Esophagus squamous epithelium (tissue), 5 donors: ENCODE results near the gene TUBD1. TPM values are rescaled to one million over a fixed set of nuclear protein-coding genes. Genes with fewer than 3 reads are reported as not detected.
"Not testable (repeated sequence)": the region's sequence is repeated elsewhere in the genome, so short reads cannot be mapped to it uniquely, and the experiment has no call there.

Experiments used
- DNase-seq: peaks from one replicate; lab custom pipeline; 2025; lab: John Stamatoyannopoulos, UW
- H3K27ac ChIP-seq, 4 donors: fragments of 200-600 bp; sonication (generic); one replicate each; pipeline ENCODE4 v1.5.1; 2016 to 2019; ENCODE audit warnings: mild to moderate bottlenecking in 1 of 4
- H3K27me3 ChIP-seq, 4 donors: fragments of 200-600 bp; sonication (generic); 1 replicate in 3 of 4; 2 replicates in 1 of 4; pipeline versions ENCODE4 v1.5.1 to v1.6.0; 2017 to 2021; ENCODE audit warnings: antibody characterized with exemption in 1 of 4
- H3K36me3 ChIP-seq, 3 donors: fragments of 200-600 bp; sonication (generic); one replicate each; pipeline ENCODE4 v1.5.1; 2016 to 2019
- H3K4me1 ChIP-seq, 3 donors: fragments of 200-600 bp; sonication (generic); one replicate each; pipeline ENCODE4 v1.5.1; 2017 to 2019
- H3K4me3 ChIP-seq, 4 donors: fragments of 200-600 bp; sonication (generic); 1 replicate in 3 of 4; 2 replicates in 1 of 4; pipeline ENCODE4 v1.5.1; 2016 to 2019; ENCODE audit warnings: mild to moderate bottlenecking in 2 of 4, moderate library complexity in 1 of 4
- H3K9me3 ChIP-seq, 3 donors: fragments of 200-600 bp; sonication (generic); one replicate each; pipeline ENCODE4 v1.5.1; 2016 to 2019
- CTCF ChIP-seq, 6 experiments: fragments of 450-650 bp in 4 of 6; fragments of 200-600 bp in 2 of 6; sonication (generic) in 2 of 6; IDR thresholded peaks; one replicate each; pipeline ENCODE4 v1.5.1; 2016 to 2019; ENCODE audit warnings: antibody characterized with exemption in 6 of 6, mild to moderate bottlenecking in 4 of 6, moderate library complexity in 4 of 6
- POLR2A ChIP-seq, 4 donors: fragments of 450-650 bp; IDR thresholded peaks; one replicate each; pipeline ENCODE4 v1.6.1; 2017; ENCODE audit warnings: antibody characterized with exemption in 4 of 4, mild to moderate bottlenecking in 4 of 4, moderate library complexity in 3 of 4
- WGBS, 2 donors: methylation state at CpG; one replicate each; pipeline ENCODE4 v1.1.5; 2018; 5-methylcytosine and 5-hydroxymethylcytosine counted together
- intact Hi-C: fragments of 100-400 bp; cut with DNase I; formaldehyde crosslinking; loops from one replicate; pipeline ENCODE4 v1.15.0; 2022
- total RNA-seq, 4 donors: library from RNA; depleted of rRNA; stranded (reverse); fragments of >200 nt; gene quantifications; one replicate each; pipeline ENCODE4 v1.1.0, GENCODE V29; 2016
- donor health status: DM: yes; HTN: yes; CAD: no.

TUBD1 gene
- total RNA-seq, 4 donors from 2014 or later = 8.0 to 16.0 (median 12.5) TPM

GRCh38 chr17:59844884-59845594 is 47.7 kb downstream of the TUBD1 start:
- intact Hi-C loops = no loop called here
- TF ChIP-seq CTCF (IDR thresholded peaks at IDR 0.05) (no peak), POLR2A (IDR thresholded peaks at IDR 0.05) (no peak)
- Histone ChIP-seq H3K9me3 (no peaks in the 10 kb centered on the region), H3K36me3 (peaks cover 0 to 13% (median 0%) of the 10 kb centered on the region in 3 donors), H3K27me3 (no peaks in the 10 kb centered on the region), H3K4me1 (peaks cover 37 to 100% (median 60%) of the 10 kb centered on the region in 3 donors), H3K4me3 (no peak overlapping the region), H3K27ac (peak overlapping the region; percentile 89 to 99 (median 92))
- DNase-seq = no peak
- WGBS, 2 donors = 35 to 58% methylated on average over 3 of the region's 3 CpGs

- intact Hi-C loops = no loop called here
- peaks cover 0 to 22% (median 0%) of the 10 kb centered on the region in 3 donors for H3K36me3 ChIP-seq
- no peaks in the 10 kb centered on the region for H3K27me3 ChIP-seq
- peaks cover 24 to 86% (median 41%) of the 10 kb centered on the region in 3 donors for H3K4me1 ChIP-seq
- peak overlapping the region; percentile 89 to 99 (median 94) for H3K27ac ChIP-seq
- TF ChIP-seq POLR2A (IDR thresholded peaks at IDR 0.05) (peak in 1 of 4 donors; percentile 66), CTCF (IDR thresholded peaks at IDR 0.05) (no peak)
- DNase-seq = no peak
- peak overlapping the region in 1 of 4 donors; percentile 56 for H3K4me3 ChIP-seq
- H3K9me3 ChIP-seq = no peaks in the 10 kb centered on the region
- WGBS, 2 donors = 16 to 48% methylated on average over 9 to 13 of the region's 13 CpGs
These were observed 49.7 kb downstream of the TUBD1 start for GRCh38 chr17:59842901-59843652.

- H3K9me3 ChIP-seq, H3K27me3 ChIP-seq, intact Hi-C loops, DNase-seq: not testable (repeated sequence)
- H3K4me1 ChIP-seq = peaks cover 18 to 80% (median 31%) of the 10 kb centered on the region in 3 donors
- H3K4me3 ChIP-seq = peak overlapping the region; percentile 49 to 76 (median 64)
- H3K36me3 ChIP-seq = peaks cover 0 to 22% (median 0%) of the 10 kb centered on the region in 3 donors
- peak overlapping the region; percentile 89 to 99 (median 94) for H3K27ac ChIP-seq
- 28 to 29% methylated on average over 4 of the region's 4 CpGs for WGBS, 2 donors
These were observed 50.9 kb downstream of the TUBD1 start for GRCh38 chr17:59841882-59842263.

- Histone ChIP-seq H3K27ac (peak overlapping the region; percentile 89 to 99 (median 94)), H3K36me3 (peaks cover 0 to 22% (median 0%) of the 10 kb centered on the region in 3 donors), H3K4me3 (peak overlapping the region; percentile 49 to 76 (median 64)), H3K4me1 (peaks cover 13 to 80% (median 31%) of the 10 kb centered on the region in 3 donors)
- DNase-seq, intact Hi-C loops, H3K9me3 ChIP-seq, H3K27me3 ChIP-seq: not testable (repeated sequence)
- WGBS, 2 donors = 13 to 14% methylated on average over 7 of the region's 7 CpGs
These were observed 51.5 kb downstream of the TUBD1 start for GRCh38 chr17:59841091-59841881.

GRCh38 chr17:59840329-59841090 is 52.2 kb downstream of the TUBD1 start:
- Histone ChIP-seq H3K27me3 (no peaks in the 10 kb centered on the region), H3K27ac (peak overlapping the region; percentile 89 to 99 (median 94)), H3K36me3 (peaks cover 0 to 22% (median 0%) of the 10 kb centered on the region in 3 donors), H3K4me1 (peaks cover 5 to 77% (median 27%) of the 10 kb centered on the region in 3 donors), H3K4me3 (peak overlapping the region; percentile 49 to 76 (median 64)), H3K9me3 (no peaks in the 10 kb centered on the region)
- peak in 1 of 4 donors; percentile 10 for TF ChIP-seq POLR2A (IDR thresholded peaks at IDR 0.05)
- TF ChIP-seq CTCF (IDR thresholded peaks at IDR 0.05) = no peak
- WGBS, 2 donors = 3 to 6% methylated on average over 4 of the region's 4 CpGs
- DNase-seq = no peak
- intact Hi-C loops = no loop called here
